CD14-positive monocyte (primary cell): ENCODE measurements around the gene TRAFD1. TPM values are rescaled to one million over a fixed set of nuclear protein-coding genes. Genes with fewer than 3 reads are reported as not detected.

Experiments used
- DNase-seq, 3 donors: peaks; one replicate each; pipeline ENCODE4 v3.0.0-alpha.2; 2011 to 2022
- H2AFZ ChIP-seq: 2 replicates; pipeline ENCODE4 v1.6.0; 2012; ENCODE audit warnings: mild to moderate bottlenecking, low read depth, low read length, inconsistent platforms; ENCODE audit not compliant: insufficient read depth, poor library complexity, severe bottlenecking
- H3K27ac ChIP-seq, 2 donors: 1 replicate in 1 of 2; 2 replicates in 1 of 2; pipeline ENCODE4 v1.5.1; 2012 to 2013; ENCODE audit warnings: low read length in 2 of 2, control low read depth in 1 of 2, inconsistent platforms in 1 of 2, low read depth in 1 of 2, mild to moderate bottlenecking in 1 of 2
- H3K27me3 ChIP-seq, 2 donors: one replicate each; pipeline versions ENCODE4 v1.6.0 to v1.6.1; 2011 to 2013; ENCODE audit warnings: low read length in 2 of 2; ENCODE audit not compliant: control insufficient read depth in 2 of 2, insufficient read depth in 2 of 2
- H3K36me3 ChIP-seq, 2 donors: replicated peaks in 1 of 2; 1 replicate in 1 of 2; 2 replicates in 1 of 2; pipeline versions ENCODE4 v1.5.1 to v1.6.1; 2012 to 2013; ENCODE audit warnings: low read length in 2 of 2, control low read depth in 1 of 2, inconsistent platforms in 1 of 2, mild to moderate bottlenecking in 1 of 2; ENCODE audit not compliant: insufficient read depth in 2 of 2, control insufficient read depth in 1 of 2
- H3K4me1 ChIP-seq, 2 donors: 1 replicate in 1 of 2; 2 replicates in 1 of 2; pipeline versions ENCODE4 v1.5.1 to v1.6.1; 2012 to 2013; ENCODE audit warnings: low read length in 2 of 2, control low read depth in 1 of 2, inconsistent platforms in 1 of 2, mild to moderate bottlenecking in 1 of 2, moderate library complexity in 1 of 2; ENCODE audit not compliant: insufficient read depth in 2 of 2, control insufficient read depth in 1 of 2
- H3K4me2 ChIP-seq: replicated peaks from 2 replicates; pipeline ENCODE3; 2012; ENCODE audit warnings: low read length, moderate library complexity, mild to moderate bottlenecking; ENCODE audit not compliant: poor library complexity, severe bottlenecking; ENCODE audit errors: extremely low read depth
- H3K4me3 ChIP-seq, 3 experiments: fragments of 200-600 bp in 1 of 3; sonication (generic) in 1 of 3; replicated peaks in 1 of 3; 1 replicate in 2 of 3; 2 replicates in 1 of 3; pipeline ENCODE4 v1.5.1; 2011 to 2013; ENCODE audit warnings: low read length in 3 of 3, mild to moderate bottlenecking in 3 of 3, control low read depth in 2 of 3, low read depth in 2 of 3, inconsistent platforms in 1 of 3, moderate library complexity in 1 of 3
- H3K79me2 ChIP-seq: 2 replicates; pipeline ENCODE4 v1.6.0; 2012; ENCODE audit warnings: mild to moderate bottlenecking, control low read depth, inconsistent platforms, low read length, moderate library complexity; ENCODE audit not compliant: insufficient read depth
- H3K9ac ChIP-seq: 2 replicates; pipeline ENCODE4 v1.6.0; 2017; ENCODE audit warnings: low read length, mild to moderate bottlenecking; ENCODE audit not compliant: insufficient read depth, poor library complexity, severe bottlenecking
- H3K9me3 ChIP-seq, 2 donors: replicated peaks in 1 of 2; 1 replicate in 1 of 2; 2 replicates in 1 of 2; pipeline versions ENCODE4 v1.5.1 to v1.6.1; 2012 to 2013; ENCODE audit warnings: low read length in 2 of 2, control low read depth in 1 of 2; ENCODE audit not compliant: control insufficient read depth in 1 of 2, insufficient read depth in 1 of 2
- H4K20me1 ChIP-seq: 2 replicates; pipeline ENCODE4 v1.6.0; 2012; ENCODE audit warnings: mild to moderate bottlenecking, low read length, control low read depth, moderate library complexity; ENCODE audit not compliant: insufficient read depth
- H3K27ac Mint-ChIP-seq, 7 donors: one replicate each; pipeline ENCODE4 v1.8.0; 2020; ENCODE audit warnings: mild to moderate bottlenecking in 7 of 7, mixed read lengths in 7 of 7, moderate library complexity in 6 of 7, inconsistent platforms in 2 of 7
- H3K27me3 Mint-ChIP-seq, 3 donors: one replicate each; pipeline ENCODE4 v1.8.0; 2021 to 2022; ENCODE audit warnings: low read depth in 3 of 3, mild to moderate bottlenecking in 3 of 3, mixed read lengths in 3 of 3, moderate library complexity in 3 of 3, inconsistent platforms in 1 of 3
- H3K36me3 Mint-ChIP-seq, 2 donors: one replicate each; pipeline ENCODE4 v1.8.0; 2020; ENCODE audit warnings: mixed read lengths in 2 of 2, inconsistent platforms in 1 of 2, mild to moderate bottlenecking in 1 of 2
- H3K4me1 Mint-ChIP-seq: one replicate; pipeline ENCODE4 v1.8.0; 2020; ENCODE audit warnings: mild to moderate bottlenecking, mixed read lengths
- H3K4me3 Mint-ChIP-seq, 2 donors: one replicate each; pipeline ENCODE4 v1.8.0; 2020; ENCODE audit warnings: mild to moderate bottlenecking in 2 of 2, mixed read lengths in 2 of 2, moderate library complexity in 1 of 2
- H3K9me3 Mint-ChIP-seq, 7 donors: one replicate each; pipeline ENCODE4 v1.8.0; 2020 to 2022; ENCODE audit warnings: mixed read lengths in 7 of 7, mild to moderate bottlenecking in 6 of 7, moderate library complexity in 6 of 7, inconsistent platforms in 2 of 7
- CTCF ChIP-seq: fragments of 200-600 bp; IDR thresholded peaks from one replicate; pipeline ENCODE4 v1.8.0; 2022; ENCODE audit warnings: antibody characterized with exemption, mild to moderate bottlenecking
- WGBS: methylation state at CpG from one replicate; pipeline ENCODE4 v1.1.5; 2013; ENCODE audit warnings: missing lambda C conversion rate; ENCODE audit not compliant: insufficient coverage; 5-methylcytosine and 5-hydroxymethylcytosine counted together
- intact Hi-C, 2 donors: fragments of 100-400 bp; cut with micrococcal nuclease; formaldehyde crosslinking; loops; one replicate each; pipeline versions ENCODE4 v1.15.0 to v1.15.1; 2023
- polyA plus RNA-seq, 3 donors: library from polyadenylated mRNA; depleted of rRNA in 1 of 3; unstranded in 2 of 3; stranded (reverse) in 1 of 3; fragments of 300-500 nt in 2 of 3; fragments of >200 nt in 1 of 3; fragmentation: Illumina TruSeq in 2 of 3; gene quantifications; 1 replicate in 2 of 3; 2 replicates in 1 of 3; pipeline ENCODE4 v1.2.3, GENCODE V29; 2012 to 2021

Gene TRAFD1
- polyA plus RNA-seq, 3 donors: 35.2 to 83.6 (median 82.3) TPM

- H3K9ac ChIP-seq: no peak overlapping the region
- H3K4me2 ChIP-seq: no peak overlapping the region
- no peak for TF ChIP-seq CTCF
- H3K27ac ChIP-seq: no peak overlapping the region
- WGBS: no CpG with 5 or more reads among the region's 1 CpG
- peaks cover 2% of the 10 kb centered on the region for H3K4me1 Mint-ChIP-seq
- no peak overlapping the region for H3K4me3 ChIP-seq
- no peaks in the 10 kb centered on the region for H3K27me3 ChIP-seq
- peaks cover 24% of the 10 kb centered on the region for H3K79me2 ChIP-seq
- no peak for DNase-seq
- H4K20me1 ChIP-seq: peaks cover 22% of the 10 kb centered on the region
- H3K9me3 ChIP-seq: no peaks in the 10 kb centered on the region
- H3K27me3 Mint-ChIP-seq: no peaks in the 10 kb centered on the region
- no peak overlapping the region for H3K4me3 Mint-ChIP-seq
- H3K36me3 ChIP-seq: peaks cover 61 to 92% of the 10 kb centered on the region in 2 donors
- intact Hi-C loops: no loop called here
- H3K36me3 Mint-ChIP-seq: peaks cover 57 to 80% of the 10 kb centered on the region in 2 donors
- peak overlapping the region in 2 of 7 donors; percentile 13 to 14 for H3K27ac Mint-ChIP-seq
- H3K4me1 ChIP-seq: no peaks in the 10 kb centered on the region
- H2AFZ ChIP-seq: no peak overlapping the region
- H3K9me3 Mint-ChIP-seq: no peaks in the 10 kb centered on the region
Observed at GRCh38 chr12:112087851-112088250, 37.5 kb upstream of the TRAFD1 start.

- no peak for DNase-seq
- H3K4me1 Mint-ChIP-seq: peaks cover 12% of the 10 kb centered on the region
- Histone ChIP-seq H2AFZ (no peak overlapping the region), H3K9me3 (no peaks in the 10 kb centered on the region), H3K9ac (no peak overlapping the region), H3K27me3 (no peaks in the 10 kb centered on the region), H3K4me2 (no peak overlapping the region), H3K79me2 (peaks cover 47% of the 10 kb centered on the region), H3K4me3 (no peak overlapping the region), H3K36me3 (peaks cover 47 to 66% of the 10 kb centered on the region in 2 donors), H3K27ac (no peak overlapping the region), H3K4me1 (peaks cover 9 to 12% of the 10 kb centered on the region in 2 donors), H4K20me1 (peaks cover 33% of the 10 kb centered on the region)
- TF ChIP-seq CTCF: no peak
- no peak overlapping the region for H3K4me3 Mint-ChIP-seq
- 96% methylated on average over 3 of the region's 3 CpGs for WGBS
- intact Hi-C loops: loop anchor here in 1 of 2 donors (10.0 kb wide), 1 partner anchor 53 kb away; no protein-coding TSS in a partner anchor
- peak overlapping the region in 1 of 7 donors; percentile 71 for H3K27ac Mint-ChIP-seq
- peaks cover 49 to 68% of the 10 kb centered on the region in 2 donors for H3K36me3 Mint-ChIP-seq
- no peaks in the 10 kb centered on the region for H3K9me3 Mint-ChIP-seq
- H3K27me3 Mint-ChIP-seq: no peaks in the 10 kb centered on the region
Observed at GRCh38 chr12:112091563-112091962, 33.8 kb upstream of the TRAFD1 start.
